HEK293 (cell line): ENCODE results near the gene LRRC74B.

ENCODE experiments used
- CTCF ChIA-PET: fragments of 350-600 bp; formaldehyde crosslinking; extraction: SDS; loops from one replicate; lab custom pipeline; 2021; ENCODE audit warnings: antibody characterized with exemption; lab: Yijun Ruan, JAX
- POLR2A ChIA-PET: fragments of 300-600 bp; formaldehyde crosslinking; extraction: SDS; loops from one replicate; lab custom pipeline; 2020; ENCODE audit warnings: antibody characterized with exemption, inconsistent platforms; lab: Yijun Ruan, JAX
- H3K27ac ChIP-seq: fragments of 200-500 bp; sonication (Bioruptor generic); 2 replicates; pipeline ENCODE4 v1.5.1; 2014; ENCODE audit warnings: low read depth, low read length, control low read depth, inconsistent platforms; ENCODE audit errors: extremely low read depth
- H3K36me3 ChIP-seq, 2 experiments: fragments of 200-500 bp in 1 of 2; sonication (Bioruptor generic) in 1 of 2; 1 replicate in 1 of 2; 2 replicates in 1 of 2; pipeline ENCODE4 v1.5.1; 2014 to 2017; ENCODE audit warnings: inconsistent platforms in 2 of 2, low read length in 2 of 2; ENCODE audit not compliant: control insufficient read depth in 2 of 2, insufficient read depth in 1 of 2
- H3K4me1 ChIP-seq: fragments of 200-500 bp; sonication (Bioruptor generic); 2 replicates; pipeline ENCODE4 v1.5.1; 2014; ENCODE audit warnings: mild to moderate bottlenecking, low read length, inconsistent platforms; ENCODE audit not compliant: control insufficient read depth, insufficient read depth
- H3K4me3 ChIP-seq: 2 replicates; pipeline ENCODE4 v1.5.1; 2011; ENCODE audit warnings: low read depth, mild to moderate bottlenecking, control low read depth, low read length, moderate library complexity
- H3K9me3 ChIP-seq: fragments of 200-500 bp; sonication (Bioruptor generic); 2 replicates; pipeline ENCODE4 v1.5.1; 2014; ENCODE audit warnings: low read depth, low read length, inconsistent platforms; ENCODE audit not compliant: control insufficient read depth, insufficient read depth
- HOXC10 ChIP-seq: sonication (generic); formaldehyde crosslinking; IDR thresholded peaks from 2 replicates; pipeline ENCODE4 v1.8.1; 2023; ENCODE audit warnings: mild to moderate bottlenecking, missing genetic modification reagents
- IKZF3 ChIP-seq: fragments of 450-650 bp; IDR thresholded peaks from 2 replicates; pipeline ENCODE4 v1.5.0; 2018; ENCODE audit warnings: missing biosample characterization, mild to moderate bottlenecking, missing genetic modification characterization, moderate library complexity
- OSR2 ChIP-seq: fragments of 450-650 bp; formaldehyde crosslinking; IDR thresholded peaks from 2 replicates; pipeline ENCODE4 v1.5.1; 2016; ENCODE audit warnings: missing biosample characterization, missing genetic modification characterization
- PRDM1 ChIP-seq: fragments of 450-650 bp; formaldehyde crosslinking; IDR thresholded peaks from 2 replicates; pipeline ENCODE4; 2016; ENCODE audit warnings: missing biosample characterization, missing genetic modification characterization
- SCRT2 ChIP-seq: fragments of 450-650 bp; formaldehyde crosslinking; IDR thresholded peaks from 2 replicates; pipeline ENCODE4 v1.5.1; 2016; ENCODE audit warnings: missing biosample characterization, missing genetic modification characterization
- SP7 ChIP-seq: fragments of 450-650 bp; formaldehyde crosslinking; IDR thresholded peaks from 2 replicates; pipeline ENCODE4 v1.5.1; 2016; ENCODE audit warnings: missing biosample characterization, missing genetic modification characterization
- ZBTB17 ChIP-seq: fragments of 450-650 bp; formaldehyde crosslinking; IDR thresholded peaks from 2 replicates; pipeline ENCODE4 v1.5.1; 2016; ENCODE audit warnings: missing biosample characterization, missing genetic modification characterization
- ZNF174 ChIP-seq: fragments of 450-650 bp; formaldehyde crosslinking; IDR thresholded peaks from 2 replicates; pipeline ENCODE4 v1.5.0; 2017; ENCODE audit warnings: missing biosample characterization, mild to moderate bottlenecking, missing genetic modification characterization
- ZNF239 ChIP-seq: fragments of 450-650 bp; formaldehyde crosslinking; IDR thresholded peaks from 2 replicates; pipeline ENCODE4 v1.5.1; 2016; ENCODE audit warnings: missing biosample characterization, missing genetic modification characterization
- ZNF248 ChIP-seq: fragments of 450-650 bp; formaldehyde crosslinking; IDR thresholded peaks from 2 replicates; pipeline ENCODE4 v1.5.1; 2017; ENCODE audit warnings: missing biosample characterization, missing genetic modification characterization
- ZNF335 ChIP-seq: fragments of 450-650 bp; formaldehyde crosslinking; conservative IDR thresholded peaks from 2 replicates; pipeline ENCODE4 v1.5.1; 2016; ENCODE audit warnings: missing biosample characterization, missing genetic modification characterization
- ZNF366 ChIP-seq: fragments of 450-650 bp; formaldehyde crosslinking; conservative IDR thresholded peaks from 2 replicates; pipeline ENCODE4 v1.5.1; 2016; ENCODE audit warnings: missing biosample characterization, missing genetic modification characterization
- ZNF747 ChIP-seq: fragments of 450-650 bp; formaldehyde crosslinking; IDR thresholded peaks from 2 replicates; pipeline ENCODE4 v1.5.1; 2016; ENCODE audit warnings: missing biosample characterization, missing genetic modification characterization
- TF ChIP-seq, protein P1 (sequence below): fragments of 450-650 bp; formaldehyde crosslinking; IDR thresholded peaks from 2 replicates; pipeline ENCODE4 v1.5.1; 2016; ENCODE audit warnings: missing biosample characterization, missing genetic modification characterization
- TF ChIP-seq, protein P2 (sequence below): fragments of 450-650 bp; formaldehyde crosslinking; IDR thresholded peaks from 2 replicates; pipeline ENCODE4 v1.5.1; 2016; ENCODE audit warnings: missing biosample characterization, missing genetic modification characterization
- TF ChIP-seq, protein P3 (sequence below): fragments of 450-650 bp; IDR thresholded peaks from 2 replicates; pipeline ENCODE4 v1.5.1; 2018; ENCODE audit warnings: missing biosample characterization, mild to moderate bottlenecking, missing genetic modification characterization

LRRC74B gene

DNA sequence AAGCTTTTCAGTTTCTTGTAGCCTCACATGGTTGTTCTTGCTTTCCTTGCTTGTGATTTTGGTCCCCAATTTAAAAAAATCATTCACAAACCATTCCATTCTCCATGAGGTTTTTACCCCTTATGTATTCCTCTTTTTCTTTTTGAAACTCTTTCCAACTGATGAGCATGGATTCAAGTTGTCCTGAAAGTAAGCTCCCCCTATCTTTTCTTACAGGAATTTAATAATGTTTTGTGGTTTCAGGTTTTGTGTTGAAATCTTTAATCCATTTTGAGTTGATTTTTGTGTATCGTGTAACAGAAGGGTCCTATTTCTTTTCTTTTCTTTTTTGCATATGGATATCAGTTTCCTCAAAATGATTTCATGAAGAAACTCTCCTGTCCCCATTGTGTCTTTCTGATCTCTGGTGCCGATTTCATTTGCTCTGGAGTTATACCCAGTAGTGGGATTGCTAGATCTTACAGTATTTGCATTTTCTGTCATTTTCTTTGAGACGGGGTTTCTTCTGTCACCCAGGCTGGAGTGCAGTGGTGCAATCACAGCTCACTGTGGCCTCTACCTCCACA is 58.5 kb downstream of the LRRC74B start:
- TF ChIP-seq HOXC10 (no peak), IKZF3 (tag by site-specific recombination) (0 out of 2 replicates have a peak, but pooled peaks have one; percentile 13), ZBTB17 (tag by site-specific recombination) (no peak), SP7 (tag by site-specific recombination) (no peak), ZNF335 (tag by site-specific recombination) (no peak), ZNF366 (tag by site-specific recombination) (0 out of 2 replicates have a peak, but pooled peaks have one; percentile 37), ZNF174 (no peak), ZNF747 (tag by site-specific recombination) (no peak)
- TF ChIP-seq, protein P1, sequence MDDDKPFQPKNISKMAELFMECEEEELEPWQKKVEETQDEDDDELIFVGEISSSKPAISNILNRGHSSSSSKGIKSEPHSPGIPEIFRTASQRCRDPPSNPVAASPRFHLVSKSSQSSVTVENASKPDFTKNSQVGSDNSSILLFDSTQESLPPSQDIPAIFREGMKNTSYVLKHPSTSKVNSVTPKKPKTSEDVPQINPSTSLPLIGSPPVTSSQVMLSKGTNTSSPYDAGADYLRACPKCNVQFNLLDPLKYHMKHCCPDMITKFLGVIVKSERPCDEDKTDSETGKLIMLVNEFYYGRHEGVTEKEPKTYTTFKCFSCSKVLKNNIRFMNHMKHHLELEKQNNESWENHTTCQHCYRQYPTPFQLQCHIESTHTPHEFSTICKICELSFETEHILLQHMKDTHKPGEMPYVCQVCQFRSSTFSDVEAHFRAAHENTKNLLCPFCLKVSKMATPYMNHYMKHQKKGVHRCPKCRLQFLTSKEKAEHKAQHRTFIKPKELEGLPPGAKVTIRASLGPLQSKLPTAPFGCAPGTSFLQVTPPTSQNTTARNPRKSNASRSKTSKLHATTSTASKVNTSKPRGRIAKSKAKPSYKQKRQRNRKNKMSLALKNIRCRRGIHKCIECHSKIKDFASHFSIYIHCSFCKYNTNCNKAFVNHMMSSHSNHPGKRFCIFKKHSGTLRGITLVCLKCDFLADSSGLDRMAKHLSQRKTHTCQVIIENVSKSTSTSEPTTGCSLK: no peak
- no peak overlapping the region for H3K27ac ChIP-seq
- H3K9me3 ChIP-seq: no peaks in the 10 kb centered on the region
- CTCF ChIA-PET: interaction anchor here (0.7 to 1.2 kb wide), 5 partner anchors 39 to 99 kb away, joined by 3 to 4 read pairs (median 3); partner anchors contain the start of gene P2RX6
- POLR2A ChIA-PET: no interaction called here
- H3K36me3 ChIP-seq: peaks cover 0 to 17% of the 10 kb centered on the region in 2 experiments; a peak in 1 of 3 replicates
- H3K4me3 ChIP-seq: no peak overlapping the region
- no peaks in the 10 kb centered on the region for H3K4me1 ChIP-seq

DNA sequence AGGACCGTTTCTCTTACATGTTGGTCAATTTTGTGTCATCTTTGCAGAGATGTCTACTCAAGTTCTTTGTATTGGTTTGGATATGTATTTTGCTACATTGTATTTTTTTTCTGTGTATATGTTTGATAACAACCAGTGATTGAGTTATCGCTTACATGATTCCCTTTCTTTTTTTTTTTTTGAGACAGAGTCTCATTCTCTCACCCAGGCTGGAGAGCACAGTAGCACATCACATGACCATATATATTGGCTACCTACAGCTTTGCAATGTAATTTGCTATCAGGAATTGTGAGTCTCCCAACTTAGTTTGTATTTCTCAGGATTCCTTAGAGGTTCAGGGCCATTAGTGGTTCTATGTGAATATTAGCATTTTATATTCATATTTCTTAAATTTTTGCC is 59.5 kb downstream of the LRRC74B start:
- ChIA-PET POLR2A (no interaction called here), CTCF (no interaction called here)
- TF ChIP-seq, protein P2, sequence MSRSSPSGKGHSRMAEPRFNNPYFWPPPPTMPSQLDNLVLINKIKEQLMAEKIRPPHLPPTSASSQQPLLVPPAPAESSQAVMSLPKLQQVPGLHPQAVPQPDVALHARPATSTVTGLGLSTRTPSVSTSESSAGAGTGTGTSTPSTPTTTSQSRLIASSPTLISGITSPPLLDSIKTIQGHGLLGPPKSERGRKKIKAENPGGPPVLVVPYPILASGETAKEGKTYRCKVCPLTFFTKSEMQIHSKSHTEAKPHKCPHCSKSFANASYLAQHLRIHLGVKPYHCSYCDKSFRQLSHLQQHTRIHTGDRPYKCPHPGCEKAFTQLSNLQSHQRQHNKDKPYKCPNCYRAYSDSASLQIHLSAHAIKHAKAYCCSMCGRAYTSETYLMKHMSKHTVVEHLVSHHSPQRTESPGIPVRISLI (tag by site-specific recombination): 0 out of 2 replicates have a peak, but pooled peaks have one; percentile 25
- TF ChIP-seq, protein P3, sequence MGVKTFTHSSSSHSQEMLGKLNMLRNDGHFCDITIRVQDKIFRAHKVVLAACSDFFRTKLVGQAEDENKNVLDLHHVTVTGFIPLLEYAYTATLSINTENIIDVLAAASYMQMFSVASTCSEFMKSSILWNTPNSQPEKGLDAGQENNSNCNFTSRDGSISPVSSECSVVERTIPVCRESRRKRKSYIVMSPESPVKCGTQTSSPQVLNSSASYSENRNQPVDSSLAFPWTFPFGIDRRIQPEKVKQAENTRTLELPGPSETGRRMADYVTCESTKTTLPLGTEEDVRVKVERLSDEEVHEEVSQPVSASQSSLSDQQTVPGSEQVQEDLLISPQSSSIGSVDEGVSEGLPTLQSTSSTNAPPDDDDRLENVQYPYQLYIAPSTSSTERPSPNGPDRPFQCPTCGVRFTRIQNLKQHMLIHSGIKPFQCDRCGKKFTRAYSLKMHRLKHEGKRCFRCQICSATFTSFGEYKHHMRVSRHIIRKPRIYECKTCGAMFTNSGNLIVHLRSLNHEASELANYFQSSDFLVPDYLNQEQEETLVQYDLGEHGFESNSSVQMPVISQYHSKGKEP (tag by site-specific recombination): no peak
- no peak for TF ChIP-seq ZNF239 (tag by site-specific recombination)
- peak; percentile 52; the same call in 1 of the 2 replicates for TF ChIP-seq OSR2 (tag by site-specific recombination)
- Histone ChIP-seq H3K36me3 (peaks cover 0 to 17% of the 10 kb centered on the region in 2 experiments; a peak in 1 of 3 replicates), H3K9me3 (no peaks in the 10 kb centered on the region), H3K4me1 (no peaks in the 10 kb centered on the region), H3K4me3 (no peak overlapping the region), H3K27ac (no peak overlapping the region)

DNA sequence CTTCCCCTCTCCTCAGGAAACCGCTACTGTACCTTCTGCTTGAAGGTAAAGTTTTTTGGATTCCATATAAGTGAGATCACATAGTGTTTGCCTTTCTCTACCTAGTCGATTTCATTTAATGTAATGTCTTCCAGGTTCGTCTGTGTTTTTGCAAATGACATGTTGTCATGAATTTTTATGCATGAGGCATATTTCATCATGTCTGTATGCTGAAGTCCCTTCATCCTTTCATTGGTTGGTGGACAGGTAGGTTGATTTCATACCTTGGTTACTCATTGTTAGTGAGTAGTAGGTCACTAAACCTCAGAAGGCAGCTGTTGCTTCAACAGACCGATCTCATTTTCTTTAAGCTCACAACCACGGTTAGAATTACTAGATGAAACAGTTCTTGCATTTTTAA is 60.3 kb downstream of the LRRC74B start:
- Histone ChIP-seq H3K4me3 (no peak overlapping the region), H3K27ac (no peak overlapping the region), H3K4me1 (no peaks in the 10 kb centered on the region), H3K36me3 (peaks cover 0 to 17% of the 10 kb centered on the region in 2 experiments; a peak in 1 of 3 replicates), H3K9me3 (no peaks in the 10 kb centered on the region)
- POLR2A ChIA-PET: no interaction called here
- TF ChIP-seq ZNF248 (tag by site-specific recombination) (no peak), SCRT2 (tag by site-specific recombination) (peak; percentile 69; the same call in 1 of the 2 replicates), PRDM1 (tag by site-specific recombination) (0 out of 2 replicates have a peak, but pooled peaks have one; percentile 8)
- CTCF ChIA-PET: no interaction called here
